Sigmoid colon (tissue), 7 donors: ENCODE results near the gene TYMP. TPM values are rescaled to one million over a fixed set of nuclear protein-coding genes. Genes with fewer than 3 reads are reported as not detected.

ENCODE experiments used
- DNase-seq: peaks from one replicate; pipeline ENCODE4 v3.0.0-alpha.2; 2019
- H3K27ac ChIP-seq, 4 donors: fragments of 200-600 bp; sonication (generic); one replicate each; pipeline ENCODE4 v1.5.1; 2016 to 2019; ENCODE audit warnings: mild to moderate bottlenecking in 1 of 4
- H3K27me3 ChIP-seq, 3 donors: fragments of 200-600 bp; sonication (generic); one replicate each; pipeline ENCODE4 v1.5.1; 2019; ENCODE audit warnings: mild to moderate bottlenecking in 1 of 3
- H3K36me3 ChIP-seq, 4 donors: fragments of 200-600 bp; sonication (generic); one replicate each; pipeline ENCODE4 v1.5.1; 2016 to 2019
- H3K4me1 ChIP-seq, 4 donors: fragments of 200-600 bp; sonication (generic); one replicate each; pipeline ENCODE4 v1.5.1; 2017 to 2019
- H3K4me3 ChIP-seq, 4 donors: fragments of 200-600 bp; sonication (generic); one replicate each; pipeline ENCODE4 v1.5.1; 2017 to 2019; ENCODE audit warnings: mild to moderate bottlenecking in 2 of 4, moderate library complexity in 1 of 4
- H3K9me3 ChIP-seq, 4 donors: fragments of 200-600 bp in 3 of 4; sonication (generic) in 3 of 4; one replicate each; pipeline versions ENCODE4 v1.5.1 to v1.6.1; 2013 to 2019
- CTCF ChIP-seq, 4 experiments: fragments of 450-650 bp in 3 of 4; fragments of 200-600 bp in 1 of 4; IDR thresholded peaks; one replicate each; pipeline ENCODE4 v1.5.1; 2016 to 2019; ENCODE audit warnings: antibody characterized with exemption in 4 of 4, mild to moderate bottlenecking in 3 of 4, moderate library complexity in 2 of 4
- EP300 ChIP-seq, 4 donors: sonication (generic); formaldehyde crosslinking; IDR thresholded peaks; one replicate each; pipeline ENCODE4 v1.6.1; 2017; ENCODE audit warnings: antibody characterized with exemption in 4 of 4
- POLR2A ChIP-seq, 2 donors: fragments of 450-650 bp; IDR thresholded peaks; one replicate each; pipeline ENCODE4 v1.6.1; 2016; ENCODE audit warnings: antibody characterized with exemption in 2 of 2, mild to moderate bottlenecking in 2 of 2, moderate library complexity in 2 of 2
- POLR2AphosphoS5 ChIP-seq, 4 donors: sonication (generic); formaldehyde crosslinking; IDR thresholded peaks; one replicate each; pipeline ENCODE4 v1.6.1; 2017; ENCODE audit warnings: antibody characterized with exemption in 4 of 4
- WGBS, 2 donors: extraction: QIAGEN DNeasy Blood & Tissue Kit; methylation state at CpG; one replicate each; pipeline ENCODE4 v1.1.7; 2013; 5-methylcytosine and 5-hydroxymethylcytosine counted together
- intact Hi-C: fragments of 100-400 bp; cut with DNase I; formaldehyde crosslinking; loops from one replicate; pipeline ENCODE4 v1.15.1; 2023
- polyA plus RNA-seq, 3 donors: library from polyadenylated mRNA; stranded (reverse); fragments of 200-250 nt; gene quantifications; one replicate each; pipeline ENCODE4 v1.2.3, GENCODE V29; 2013
- total RNA-seq, 4 donors: library from RNA; depleted of rRNA; stranded (reverse); fragments of >200 nt; gene quantifications; one replicate each; pipeline ENCODE4 v1.1.0, GENCODE V29; 2016
- donor health status: healthy with polysubstance abuse.
- donor health status: Bipolar disorder and iron deficiency.
- donor health status: healthy.

TYMP gene
- total and polyA plus RNA-seq, 7 donors: 17.4 to 169 (median 23.0) TPM

- Histone ChIP-seq H3K27ac (peak overlapping the region; percentile 73 to 93 (median 81)), H3K9me3 (no peaks in the 10 kb centered on the region), H3K36me3 (peaks cover 0 to 4% (median 2%) of the 10 kb centered on the region in 4 donors), H3K27me3 (peaks cover 33 to 52% (median 46%) of the 10 kb centered on the region in 3 donors), H3K4me3 (peak overlapping the region; percentile 24 to 54 (median 50)), H3K4me1 (peaks cover 0 to 74% (median 59%) of the 10 kb centered on the region in 4 donors)
- TF ChIP-seq POLR2A (IDR thresholded peaks at IDR 0.05): no peak
- TF ChIP-seq EP300 (IDR thresholded peaks at IDR 0.05): no peak
- TF ChIP-seq POLR2AphosphoS5 (IDR thresholded peaks at IDR 0.05): no peak
- TF ChIP-seq CTCF (IDR thresholded peaks at IDR 0.05): no peak
- 69 to 73% methylated on average over 15 of the region's 15 CpGs for WGBS, 2 donors
- intact Hi-C loops: loop anchor here (5.0 kb wide), 3 partner anchors 33 to 282 kb away; partner anchors contain the start of genes ARSA, SYCE3 and TUBGCP6
- DNase-seq: no peak
Observed at GRCh38 chr22:50528682-50529415, 963 bp downstream of the TYMP start.

- intact Hi-C loops: loop anchor here (5.0 kb wide), 3 partner anchors 34 to 281 kb away; partner anchors contain the start of genes ARSA, SYCE3 and TUBGCP6
- H3K4me3 ChIP-seq: peak overlapping the region in 1 of 4 donors; percentile 54
- peak overlapping the region in 2 of 4 donors; percentile 83 to 92 for H3K27ac ChIP-seq
- H3K9me3 ChIP-seq: no peaks in the 10 kb centered on the region
- TF ChIP-seq POLR2A (IDR thresholded peaks at IDR 0.05): no peak
- no peak for TF ChIP-seq EP300 (IDR thresholded peaks at IDR 0.05)
- TF ChIP-seq CTCF (IDR thresholded peaks at IDR 0.05): no peak
- no peak for TF ChIP-seq POLR2AphosphoS5 (IDR thresholded peaks at IDR 0.05)
- peaks cover 0 to 80% (median 59%) of the 10 kb centered on the region in 4 donors for H3K4me1 ChIP-seq
- H3K36me3 ChIP-seq: peaks cover 4 to 11% (median 9%) of the 10 kb centered on the region in 4 donors
- DNase-seq: no peak
- peaks cover 33 to 45% (median 39%) of the 10 kb centered on the region in 3 donors for H3K27me3 ChIP-seq
- WGBS, 2 donors: 87 to 91% methylated on average over 18 of the region's 18 CpGs
Observed at GRCh38 chr22:50527921-50528681, 1.7 kb downstream of the TYMP start.

- WGBS, 2 donors: 50 to 54% methylated on average over 29 of the region's 29 CpGs
- Histone ChIP-seq H3K4me1 (peaks cover 0 to 74% (median 55%) of the 10 kb centered on the region in 4 donors), H3K36me3 (peaks cover 14 to 21% (median 18%) of the 10 kb centered on the region in 4 donors), H3K27me3 (peaks cover 25 to 35% (median 32%) of the 10 kb centered on the region in 3 donors), H3K9me3 (no peaks in the 10 kb centered on the region), H3K27ac (peak overlapping the region; percentile 92 to 94 (median 94)), H3K4me3 (peak overlapping the region; percentile 48 to 81 (median 74))
- TF ChIP-seq POLR2AphosphoS5 (IDR thresholded peaks at IDR 0.05) (peak in 2 of 4 donors; percentile 11 to 20), POLR2A (IDR thresholded peaks at IDR 0.05) (no peak), EP300 (IDR thresholded peaks at IDR 0.05) (no peak), CTCF (IDR thresholded peaks at IDR 0.05) (no peak)
- peak; percentile 82 for DNase-seq
- intact Hi-C loops: loop anchor here (5.0 kb wide), 3 partner anchors 35 to 280 kb away; partner anchors contain the start of genes ARSA, SYCE3 and TUBGCP6
Observed at GRCh38 chr22:50526834-50527801, 2.7 kb downstream of the TYMP start.
